Activated naive CD4-positive, alpha-beta T cell treated with anti-CD3 and anti-CD28 coated beads, Interleukin-2, amount 10 ng/mL, durations not matched to agents 7 days and 5 days (primary cell): ENCODE results near the gene ARMC7.
"Not testable (repeated sequence)": the region's sequence is repeated elsewhere in the genome, so short reads cannot be mapped to it uniquely, and the experiment has no call there.

Source experiments
- CTCF ChIA-PET: fragments of 350-600 bp; sonication (Branson Sonifier 250); formaldehyde crosslinking; loops from one replicate; lab custom pipeline; 2021; ENCODE audit warnings: antibody characterized with exemption; lab: Charles Lee
- DNase-seq: peaks from one replicate; pipeline ENCODE4 v3.0.0-alpha.2; 2020
- H3K27ac Mint-ChIP-seq: one replicate; pipeline ENCODE4 v1.8.0; 2021; ENCODE audit warnings: mild to moderate bottlenecking, moderate library complexity, mixed read lengths
- H3K27me3 Mint-ChIP-seq: one replicate; pipeline ENCODE4 v1.8.0; 2021; ENCODE audit warnings: mild to moderate bottlenecking, mixed read lengths
- H3K36me3 Mint-ChIP-seq: one replicate; pipeline ENCODE4 v1.8.0; 2021; ENCODE audit warnings: mixed read lengths
- H3K4me1 Mint-ChIP-seq: one replicate; pipeline ENCODE4 v1.8.0; 2021; ENCODE audit warnings: mixed read lengths
- H3K4me3 Mint-ChIP-seq: one replicate; pipeline ENCODE4 v1.8.0; 2021; ENCODE audit warnings: mild to moderate bottlenecking, moderate library complexity, mixed read lengths
- H3K9me3 Mint-ChIP-seq: one replicate; pipeline ENCODE4 v1.8.0; 2021; ENCODE audit warnings: mixed read lengths

Gene ARMC7

GRCh38 chr17:75152523-75152921 is 42.8 kb downstream of the ARMC7 start:
- no peak for DNase-seq
- H3K27ac Mint-ChIP-seq = peak overlapping the region; percentile 92
- H3K9me3 Mint-ChIP-seq = no peaks in the 10 kb centered on the region
- CTCF ChIA-PET = no interaction called here
- H3K4me3 Mint-ChIP-seq = peak overlapping the region; percentile 95
- H3K27me3 Mint-ChIP-seq = no peaks in the 10 kb centered on the region
- peaks cover 56% of the 10 kb centered on the region for H3K4me1 Mint-ChIP-seq
- H3K36me3 Mint-ChIP-seq = peaks cover 30% of the 10 kb centered on the region

GRCh38 chr17:75152922-75153779 is 43.4 kb downstream of the ARMC7 start:
- DNase-seq = peak; percentile 43
- Mint-ChIP-seq H3K36me3 (peaks cover 23% of the 10 kb centered on the region), H3K9me3 (no peaks in the 10 kb centered on the region), H3K27ac (peak overlapping the region; percentile 92), H3K4me3 (peak overlapping the region; percentile 95), H3K27me3 (no peaks in the 10 kb centered on the region), H3K4me1 (peaks cover 50% of the 10 kb centered on the region)
- CTCF ChIA-PET = no interaction called here

- Mint-ChIP-seq H3K4me3 (peak overlapping the region; percentile 95), H3K4me1 (peaks cover 45% of the 10 kb centered on the region), H3K9me3 (no peaks in the 10 kb centered on the region), H3K27me3 (no peaks in the 10 kb centered on the region), H3K27ac (peak overlapping the region; percentile 92), H3K36me3 (peaks cover 19% of the 10 kb centered on the region)
- CTCF ChIA-PET = interaction anchor here (0.7 to 1.5 kb wide), 2 partner anchors 30 to 40 kb away, joined by 3 to 9 read pairs; no protein-coding TSS in a partner anchor
- peak; percentile 48 for DNase-seq
Observed at GRCh38 chr17:75153780-75154194, 44.0 kb downstream of the ARMC7 start.

- peaks cover 43% of the 10 kb centered on the region for H3K4me1 Mint-ChIP-seq
- peak within 1 kb of the TSS; percentile 95 for H3K4me3 Mint-ChIP-seq
- CTCF ChIA-PET = interaction anchor here (0.5 to 1.5 kb wide), 4 partner anchors 29 to 129 kb away, joined by 3 to 9 read pairs (median 3); no protein-coding TSS in a partner anchor
- no peaks in the 10 kb centered on the region for H3K9me3 Mint-ChIP-seq
- H3K36me3 Mint-ChIP-seq = peaks cover 18% of the 10 kb centered on the region
- DNase-seq = peak; percentile 99
- peak within 1 kb of the TSS; percentile 93 for H3K27ac Mint-ChIP-seq
- H3K27me3 Mint-ChIP-seq = no peaks in the 10 kb centered on the region
Observed at GRCh38 chr17:75154195-75155106, 44.7 kb downstream of the ARMC7 start, which contains the start of gene JPT1. JPT1 (minus strand) TSS chr17:75154512; CDS start chr17:75154397, 115 bp downstream.

- Mint-ChIP-seq H3K27ac (peak overlapping the region; percentile 93), H3K36me3 (peaks cover 18% of the 10 kb centered on the region), H3K9me3 (no peaks in the 10 kb centered on the region), H3K4me1 (peaks cover 39% of the 10 kb centered on the region), H3K27me3 (no peaks in the 10 kb centered on the region), H3K4me3 (no peak overlapping the region)
- CTCF ChIA-PET = interaction anchor here (1.0 to 1.5 kb wide), 2 partner anchors 41 to 46 kb away, joined by 3 to 9 read pairs; no protein-coding TSS in a partner anchor
- DNase-seq = no peak
Observed at GRCh38 chr17:75155191-75155601, 45.4 kb downstream of the ARMC7 start.

GRCh38 chr17:75158480-75158879 is 48.7 kb downstream of the ARMC7 start:
- not testable (repeated sequence) for DNase-seq, H3K27me3 Mint-ChIP-seq, H3K27ac Mint-ChIP-seq, H3K4me3 Mint-ChIP-seq, H3K9me3 Mint-ChIP-seq
- Mint-ChIP-seq H3K4me1 (peaks cover 19% of the 10 kb centered on the region), H3K36me3 (peaks cover 13% of the 10 kb centered on the region)
- CTCF ChIA-PET = interaction anchor here (0.7 to 2.7 kb wide), 3 partner anchors 13 to 298 kb away, joined by 4 to 10 read pairs (median 7); no protein-coding TSS in a partner anchor

- CTCF ChIA-PET = interaction anchor here (1.2 to 2.7 kb wide), 3 partner anchors 12 to 99 kb away, joined by 5 to 10 read pairs (median 7); no protein-coding TSS in a partner anchor
Observed at GRCh38 chr17:75159196-75160031, 49.6 kb downstream of the ARMC7 start.

GRCh38 chr17:75160211-75160610 is 50.4 kb downstream of the ARMC7 start:
- Mint-ChIP-seq H3K9me3 (no peaks in the 10 kb centered on the region), H3K27me3 (no peaks in the 10 kb centered on the region), H3K27ac (no peak overlapping the region), H3K4me1 (peaks cover 11% of the 10 kb centered on the region), H3K4me3 (no peak overlapping the region), H3K36me3 (peaks cover 16% of the 10 kb centered on the region)
- CTCF ChIA-PET = interaction anchor here (1.2 to 2.7 kb wide), 3 partner anchors 11 to 100 kb away, joined by 5 to 10 read pairs (median 7); no protein-coding TSS in a partner anchor
- no peak for DNase-seq

More at GRCh38 chr17:75159196-75160031, 49.6 kb downstream of the ARMC7 start:
- Mint-ChIP-seq H3K36me3 (peaks cover 15% of the 10 kb centered on the region), H3K4me3 (no peak overlapping the region), H3K27me3 (no peaks in the 10 kb centered on the region), H3K4me1 (peaks cover 19% of the 10 kb centered on the region), H3K27ac (no peak overlapping the region), H3K9me3 (no peaks in the 10 kb centered on the region)
- no peak for DNase-seq

GRCh38 chr17:75163074-75163473 is 53.3 kb downstream of the ARMC7 start:
- no peak for DNase-seq
- Mint-ChIP-seq H3K4me1 (no peaks in the 10 kb centered on the region), H3K4me3 (no peak overlapping the region), H3K9me3 (no peaks in the 10 kb centered on the region), H3K27ac (no peak overlapping the region), H3K27me3 (no peaks in the 10 kb centered on the region), H3K36me3 (peaks cover 16% of the 10 kb centered on the region)
- CTCF ChIA-PET = interaction anchor here (1.7 kb wide), 1 partner anchor 9 kb away, joined by 5 read pairs; no protein-coding TSS in a partner anchor

- H3K9me3 Mint-ChIP-seq, H3K27ac Mint-ChIP-seq, H3K4me1 Mint-ChIP-seq, DNase-seq, H3K27me3 Mint-ChIP-seq, H3K4me3 Mint-ChIP-seq: not testable (repeated sequence)
- peaks cover 15% of the 10 kb centered on the region for H3K36me3 Mint-ChIP-seq
- CTCF ChIA-PET = interaction anchor here (0.7 kb wide), 1 partner anchor 55 kb away, joined by 3 read pairs; the partner anchor contains the start of gene ARMC7
Observed at GRCh38 chr17:75164606-75165005, 54.8 kb downstream of the ARMC7 start.

GRCh38 chr17:75168998-75169397 is 59.2 kb downstream of the ARMC7 start:
- peak overlapping the region; percentile 37 for H3K27ac Mint-ChIP-seq
- no peaks in the 10 kb centered on the region for H3K27me3 Mint-ChIP-seq
- no peak overlapping the region for H3K4me3 Mint-ChIP-seq
- H3K9me3 Mint-ChIP-seq = no peaks in the 10 kb centered on the region
- H3K36me3 Mint-ChIP-seq = peaks cover 27% of the 10 kb centered on the region
- peaks cover 11% of the 10 kb centered on the region for H3K4me1 Mint-ChIP-seq
- no peak for DNase-seq
- CTCF ChIA-PET = interaction anchor here (9.4 kb wide), 1 partner anchor 54 kb away, joined by 116 read pairs; no protein-coding TSS in a partner anchor

- Mint-ChIP-seq H3K9me3 (no peaks in the 10 kb centered on the region), H3K4me1 (peaks cover 18% of the 10 kb centered on the region), H3K27ac (no peak overlapping the region), H3K36me3 (peaks cover 37% of the 10 kb centered on the region), H3K4me3 (no peak overlapping the region), H3K27me3 (no peaks in the 10 kb centered on the region)
- DNase-seq = no peak
- CTCF ChIA-PET = interaction anchor here (0.8 to 9.4 kb wide), 7 partner anchors 27 to 212 kb away, joined by 3 to 116 read pairs (median 6); no protein-coding TSS in a partner anchor
Observed at GRCh38 chr17:75173526-75173925, 63.8 kb downstream of the ARMC7 start.
